Measurements from ENCODE around the gene PARVB.

Gene PARVB

GRCh38 chr22:44212936-44213335 lies 188.8 kb downstream of the PARVB start:
- DNase-seq: no peak
- TF ChIP-seq GATA1 (IDR thresholded peaks at IDR 0.05; ENCODE audit: low read depth, low read length): no peak
- no peak for TF ChIP-seq POLR2A (IDR thresholded peaks at IDR 0.05; ENCODE audit: low read length)

DNA sequence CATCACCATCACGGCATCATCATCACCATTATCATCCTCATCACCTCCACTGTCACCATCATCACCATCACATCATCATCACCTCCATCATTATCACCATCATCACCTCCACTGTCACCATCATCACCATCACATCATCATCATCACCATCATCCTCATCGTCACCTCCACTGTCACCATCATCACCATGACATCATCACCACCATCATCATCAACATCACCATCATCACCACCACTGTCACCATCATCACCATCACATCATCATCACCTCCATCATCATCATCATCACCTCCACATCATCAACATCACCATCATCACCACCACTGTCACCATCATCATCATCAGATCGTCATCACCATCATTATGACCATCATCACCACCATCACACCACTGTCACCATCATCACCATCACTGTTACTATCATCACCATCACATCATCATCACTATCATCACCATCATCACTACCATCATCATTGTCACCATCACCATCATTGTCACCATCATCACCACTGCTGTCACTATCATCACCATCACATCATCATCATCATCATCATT lies 189.5 kb downstream of the PARVB start:
- DNase-seq: no peak
- TF ChIP-seq GATA1 (IDR thresholded peaks at IDR 0.05; ENCODE audit: low read depth, low read length) (no peak), POLR2A (IDR thresholded peaks at IDR 0.05; ENCODE audit: low read length) (no peak)

- no peak for DNase-seq
- TF ChIP-seq GATA1 (IDR thresholded peaks at IDR 0.05; ENCODE audit: low read depth, low read length): no peak
- TF ChIP-seq POLR2A (IDR thresholded peaks at IDR 0.05; ENCODE audit: low read length): no peak
Measured at GRCh38 chr22:44214187-44214586, 190.1 kb downstream of the PARVB start.

GRCh38 chr22:44214764-44215163 lies 190.7 kb downstream of the PARVB start:
- TF ChIP-seq GATA1 (IDR thresholded peaks at IDR 0.05; ENCODE audit: low read depth, low read length): no peak
- no peak for TF ChIP-seq POLR2A (IDR thresholded peaks at IDR 0.05; ENCODE audit: low read length)
- no peak for DNase-seq

GRCh38 chr22:44215287-44215686 lies 191.2 kb downstream of the PARVB start:
- no peak for DNase-seq
- TF ChIP-seq POLR2A (IDR thresholded peaks at IDR 0.05; ENCODE audit: low read length) (no peak), GATA1 (IDR thresholded peaks at IDR 0.05; ENCODE audit: low read depth, low read length) (no peak)

DNA sequence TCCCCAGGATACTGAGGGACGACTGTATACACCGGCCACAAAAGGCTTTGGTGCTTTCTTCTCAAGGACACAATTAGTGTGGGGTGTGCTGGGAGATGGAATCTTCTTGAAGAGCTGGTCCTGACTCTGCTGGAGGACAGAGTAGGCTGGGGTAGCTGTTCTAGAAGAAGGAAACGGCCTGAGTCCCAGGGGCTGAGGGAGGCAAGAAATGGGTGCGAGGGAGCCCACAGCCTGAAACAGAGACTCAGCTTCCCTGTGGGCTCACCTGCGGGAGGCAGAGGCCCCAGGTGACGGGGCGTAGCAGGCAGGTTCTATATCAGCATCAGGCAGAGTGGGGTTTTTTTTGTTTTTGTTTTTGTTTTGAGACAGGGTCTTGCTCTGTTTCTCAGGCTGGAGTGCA lies 193.2 kb downstream of the PARVB start:
- no peak for DNase-seq
- no peak for TF ChIP-seq GATA1 (IDR thresholded peaks at IDR 0.05; ENCODE audit: low read depth, low read length)
- TF ChIP-seq POLR2A (IDR thresholded peaks at IDR 0.05; ENCODE audit: low read length): no peak

DNA sequence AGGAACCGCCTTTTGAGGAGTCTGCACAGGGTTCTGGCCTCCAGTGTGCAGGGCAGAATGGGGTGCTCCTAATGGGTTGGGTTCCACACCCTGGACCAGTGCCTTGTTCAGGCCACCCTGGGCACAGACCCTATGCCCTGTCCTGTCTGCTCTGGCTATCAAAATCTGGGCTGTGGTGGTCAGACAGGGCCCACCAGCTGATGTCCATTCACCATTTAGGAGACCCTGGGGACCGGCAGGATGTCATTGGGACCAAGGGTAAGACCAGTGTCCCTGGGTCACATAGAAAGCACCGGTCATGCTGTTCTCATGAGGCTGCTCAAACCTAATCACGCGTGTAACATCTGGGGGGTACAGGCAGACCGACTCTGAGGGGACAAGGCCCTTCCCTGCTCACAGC lies 194.0 kb downstream of the PARVB start:
- no peak for DNase-seq
- TF ChIP-seq GATA1 (IDR thresholded peaks at IDR 0.05; ENCODE audit: low read depth, low read length): no peak
- no peak for TF ChIP-seq POLR2A (IDR thresholded peaks at IDR 0.05; ENCODE audit: low read length)

GRCh38 chr22:44219101-44219870 lies 195.2 kb downstream of the PARVB start:
- TF ChIP-seq POLR2A (IDR thresholded peaks at IDR 0.05; ENCODE audit: low read length) (no peak), GATA1 (IDR thresholded peaks at IDR 0.05; ENCODE audit: low read depth, low read length) (no peak)
- DNase-seq: no peak

DNA sequence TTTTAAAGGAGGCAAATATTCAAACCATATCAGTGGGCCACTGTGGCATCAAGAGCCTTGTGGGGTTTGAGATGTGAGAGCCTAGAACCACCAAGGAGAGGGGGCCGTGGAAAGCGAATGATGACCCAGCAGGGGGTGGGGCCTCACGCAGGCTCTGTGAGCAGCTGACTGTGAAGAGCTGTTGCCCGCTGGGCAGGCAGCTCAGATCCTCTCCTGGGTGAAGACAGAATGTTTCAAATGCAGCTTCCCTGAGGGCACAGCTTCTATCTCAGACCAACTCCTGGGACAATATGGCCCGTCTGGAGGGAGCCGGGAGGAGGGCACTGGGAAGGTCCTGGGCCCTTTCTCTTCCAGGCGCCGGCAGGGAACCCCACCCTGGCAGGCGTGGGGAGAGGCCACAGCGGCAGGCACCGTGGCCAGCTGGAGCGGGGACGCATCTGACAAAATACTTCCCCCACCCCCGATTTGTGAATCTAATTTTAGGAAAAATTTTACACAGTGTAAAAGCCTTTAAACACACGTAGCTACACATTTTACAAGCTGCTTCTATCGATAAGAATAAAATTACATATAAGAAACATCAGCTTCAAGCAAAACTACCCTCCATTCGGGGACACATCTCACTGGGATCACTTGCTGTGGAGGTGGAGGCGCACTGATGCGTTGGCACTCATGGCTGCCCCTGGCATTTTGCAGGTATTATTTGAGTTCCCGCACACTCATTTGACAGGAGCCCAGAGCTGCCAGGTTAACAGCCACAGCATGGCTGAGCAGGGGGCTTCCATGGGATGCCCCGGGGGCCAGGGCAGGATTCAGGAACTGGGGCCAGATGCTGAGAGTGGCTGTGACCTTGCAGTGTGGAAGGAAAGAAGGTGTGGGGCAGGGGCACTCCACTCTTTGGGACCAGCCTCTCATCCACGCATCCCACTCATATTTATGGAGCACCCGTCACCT lies 196.9 kb downstream of the PARVB start:
- DNase-seq: no peak
- TF ChIP-seq GATA1 (IDR thresholded peaks at IDR 0.05; ENCODE audit: low read depth, low read length) (no peak), POLR2A (IDR thresholded peaks at IDR 0.05; ENCODE audit: low read length) (no peak)

- TF ChIP-seq GATA1 (IDR thresholded peaks at IDR 0.05; ENCODE audit: low read depth, low read length): no peak
- no peak for TF ChIP-seq POLR2A (IDR thresholded peaks at IDR 0.05; ENCODE audit: low read length)
- DNase-seq: no peak
Measured at GRCh38 chr22:44221710-44222475, 197.8 kb downstream of the PARVB start.

All from erythroblast (primary cell).